ENCODE measurements around the gene KRTAP10-5.
A peak's percentile ranks its signal among the peaks of the same experiment; 100 is the strongest.

Gene KRTAP10-5

DNA sequence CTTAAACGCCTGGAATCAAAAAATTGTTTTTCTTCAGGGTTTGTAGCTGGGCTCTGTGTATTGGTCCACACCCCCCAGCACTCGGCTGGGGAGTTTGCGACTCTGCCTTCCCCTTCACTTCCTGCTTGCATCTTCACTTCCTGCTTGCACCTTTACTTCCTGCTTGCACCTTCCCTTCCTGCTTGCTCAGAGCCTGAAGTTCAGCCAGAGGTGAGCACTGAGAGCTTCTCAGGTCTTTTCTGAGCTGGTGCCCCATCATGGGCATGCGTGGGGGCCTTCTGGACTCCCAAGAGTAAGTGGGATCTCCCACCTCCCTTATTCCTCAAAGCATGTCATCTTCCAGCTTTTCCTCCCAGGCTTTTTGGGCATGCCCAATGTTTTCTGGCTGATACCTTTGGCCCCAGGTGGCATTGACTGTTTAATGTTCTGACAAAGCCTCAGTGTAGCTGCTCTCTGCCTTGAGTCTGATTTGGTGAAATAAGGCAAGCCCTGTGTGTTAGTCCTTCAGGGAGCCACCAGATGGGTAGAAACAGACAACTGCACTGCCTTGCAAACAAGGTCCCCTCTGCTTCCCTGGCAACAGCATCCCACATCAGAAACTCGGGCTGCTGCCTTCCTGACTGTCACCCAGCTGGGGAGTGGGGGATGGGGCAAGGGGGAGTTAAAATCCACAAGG, 32.6 kb downstream of the KRTAP10-5 start:
- DNase-seq = no peak

DNA sequence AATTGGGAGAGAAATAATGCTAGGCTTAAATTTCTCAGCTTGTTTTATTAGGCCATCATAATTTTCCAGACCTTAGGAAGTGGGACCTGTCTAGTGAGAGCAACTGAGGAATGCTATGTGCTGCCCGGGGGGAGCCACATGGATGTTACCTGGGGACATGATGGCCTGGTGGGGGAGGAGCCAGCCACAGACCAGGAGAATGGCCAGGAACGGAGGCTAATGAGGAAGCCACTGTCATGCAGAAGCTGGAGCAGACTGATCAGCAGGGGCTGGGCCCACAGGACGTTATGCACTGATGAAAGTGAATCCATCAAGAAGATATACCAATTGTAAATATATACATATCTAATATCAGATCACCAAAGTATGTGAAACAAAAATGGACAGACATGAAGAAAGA, 35.8 kb downstream of the KRTAP10-5 start:
- no peak for DNase-seq

GRCh38 chr21:44542716-44543115, 37.7 kb downstream of the KRTAP10-5 start:
- no peak for DNase-seq

- DNase-seq = no peak
Observed at GRCh38 chr21:44540741-44541288, 39.6 kb downstream of the KRTAP10-5 start.

GRCh38 chr21:44539991-44540666, 40.3 kb downstream of the KRTAP10-5 start, which contains the start of gene KRTAP10-1:
Gene KRTAP10-1, minus strand, starts transcription at chr21:44540195. Its CDS starts 45 bp downstream, at chr21:44540150.
- no peak for DNase-seq

DNA sequence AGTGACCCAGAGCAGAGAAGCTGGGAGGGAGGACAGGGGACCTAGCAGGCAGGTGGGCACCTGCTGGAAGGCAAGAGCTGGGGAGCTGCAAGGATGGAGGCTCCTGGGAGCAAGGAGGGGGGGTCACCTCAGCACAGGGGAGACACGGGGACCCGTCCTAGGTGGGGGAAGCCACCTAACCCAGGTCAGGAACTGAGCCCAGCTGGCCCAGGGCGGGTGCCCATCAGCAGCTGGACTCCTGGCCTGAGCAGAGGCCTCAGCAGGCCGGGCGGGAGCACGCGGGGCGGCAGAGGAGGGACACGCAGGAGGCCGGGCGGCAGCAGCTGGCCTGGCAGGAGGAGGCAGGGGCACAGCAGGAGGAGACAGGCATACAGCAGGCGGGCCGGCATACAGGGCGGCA, 41.4 kb downstream of the KRTAP10-5 start:
- no peak for DNase-seq

- no peak for DNase-seq
Observed at GRCh38 chr21:44537930-44538911, 42.2 kb downstream of the KRTAP10-5 start.

DNA sequence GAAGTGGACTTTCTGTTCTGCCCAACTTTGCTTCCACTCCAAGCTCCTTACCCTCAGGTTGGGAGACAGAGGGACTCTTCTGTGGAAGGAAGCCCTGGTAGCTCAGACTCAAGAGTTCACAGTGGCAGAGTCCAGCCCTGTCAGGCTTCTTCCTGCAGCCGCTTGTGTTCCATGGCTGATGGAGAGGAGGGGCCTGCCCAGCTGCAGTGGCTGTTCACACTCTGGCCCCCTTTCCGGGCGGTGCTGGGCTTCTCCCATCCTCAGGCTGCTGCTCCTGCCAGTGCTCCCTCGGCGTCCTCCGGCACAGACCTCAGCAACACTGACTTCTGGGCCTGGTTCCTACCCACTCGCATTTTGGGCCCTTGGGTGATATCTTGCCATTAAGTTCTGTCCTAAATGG, 44.4 kb downstream of the KRTAP10-5 start:
- DNase-seq = no peak

DNA sequence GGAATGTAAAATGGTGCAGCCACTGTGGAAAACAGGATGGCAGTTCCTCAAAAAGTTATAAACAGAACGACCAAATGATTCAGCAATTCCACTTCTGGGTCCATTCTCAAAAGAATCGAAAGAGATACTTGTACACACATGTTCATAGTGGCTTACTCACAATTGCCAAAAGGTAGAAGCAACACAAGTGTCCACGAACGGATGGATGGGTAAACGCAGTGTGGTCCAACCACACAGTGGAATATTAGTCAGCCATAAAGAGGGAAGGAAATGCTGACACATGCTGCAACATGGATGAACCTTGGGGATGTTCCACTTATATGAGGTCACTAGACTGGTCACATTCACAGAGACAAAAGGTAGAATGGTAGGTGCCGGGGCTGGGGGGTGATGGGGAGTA, 45.7 kb downstream of the KRTAP10-5 start:
- no peak for DNase-seq

GRCh38 chr21:44533891-44534627, 46.3 kb downstream of the KRTAP10-5 start:
- no peak for DNase-seq

- no peak for DNase-seq
Observed at GRCh38 chr21:44533121-44533890, 47.1 kb downstream of the KRTAP10-5 start.

DNA sequence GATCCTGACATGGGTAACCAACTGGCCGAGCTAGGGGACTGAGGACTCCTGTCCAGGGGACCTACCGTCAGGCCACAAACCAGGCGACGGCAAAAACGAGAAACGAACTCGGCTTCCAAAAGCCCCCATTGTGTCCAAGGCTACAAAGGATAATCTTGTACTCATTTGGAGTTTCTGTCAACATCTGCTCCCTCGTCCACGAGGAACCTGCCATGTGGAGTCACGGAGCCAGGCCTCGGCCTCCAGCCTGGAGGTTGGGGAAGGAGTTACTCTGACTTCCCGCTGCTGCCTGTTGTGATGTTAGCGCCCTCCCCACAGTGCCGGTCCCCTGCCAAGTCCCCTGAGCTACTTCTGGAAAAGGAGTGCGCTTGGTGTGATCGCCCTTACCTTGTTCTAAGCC, 47.7 kb downstream of the KRTAP10-5 start:
- DNase-seq = no peak

GRCh38 chr21:44531606-44532564, 48.5 kb downstream of the KRTAP10-5 start:
- DNase-seq = peak; percentile 70

GRCh38 chr21:44530903-44531605, 49.4 kb downstream of the KRTAP10-5 start:
- DNase-seq = no peak

GRCh38 chr21:44530221-44530902, 50.0 kb downstream of the KRTAP10-5 start:
- DNase-seq = no peak

- no peak for DNase-seq
Observed at GRCh38 chr21:44529503-44530125, 50.8 kb downstream of the KRTAP10-5 start.

All from SHP77 treated with DMSO at 0.1 percent for 48 hours (cell line).